Measurements from ENCODE around the gene KLF13.

KLF13 gene

GRCh38 chr15:31371520-31372240, 45.0 kb downstream of the KLF13 start:
- TF ChIP-seq CTCF (IDR thresholded peaks at IDR 0.05; ENCODE audit: insufficient read depth, low read length): no peak
- no peak for TF ChIP-seq GABPA (IDR thresholded peaks at IDR 0.05; ENCODE audit: low read depth)
- TF ChIP-seq POLR2AphosphoS5 (IDR thresholded peaks at IDR 0.05; ENCODE audit: low read depth): no peak
- TF ChIP-seq SPI1 (IDR thresholded peaks at IDR 0.05; ENCODE audit: borderline replicate concordance, low read depth): no peak
- no peak for TF ChIP-seq REST (IDR thresholded peaks at IDR 0.05; ENCODE audit: insufficient replicate concordance, low read depth)
- DNase-seq (ENCODE audit: low read depth in 1 of 2, low spot score in 1 of 2): no peak
- H3K4me3 ChIP-seq (replicated peaks; ENCODE audit: insufficient read depth, low read length): no peak overlapping the region
- no peaks in the 10 kb centered on the region for H3K27me3 ChIP-seq (ENCODE audit: insufficient read depth, poor library complexity, severe bottlenecking)
- no peak overlapping the region for H3K27ac ChIP-seq (replicated peaks)

- H3K4me3 ChIP-seq (replicated peaks; ENCODE audit: insufficient read depth, low read length): no peak overlapping the region
- no peaks in the 10 kb centered on the region for H3K27me3 ChIP-seq (ENCODE audit: insufficient read depth, poor library complexity, severe bottlenecking)
- H3K27ac ChIP-seq (replicated peaks): no peak overlapping the region
- no peak for TF ChIP-seq REST (IDR thresholded peaks at IDR 0.05; ENCODE audit: insufficient replicate concordance, low read depth)
- no peak for DNase-seq (ENCODE audit: low read depth in 1 of 2, low spot score in 1 of 2)
These were observed 46.0 kb downstream of the KLF13 start for GRCh38 chr15:31372635-31373091.

GRCh38 chr15:31373096-31373865, 46.6 kb downstream of the KLF13 start:
- DNase-seq (ENCODE audit: low read depth in 1 of 2, low spot score in 1 of 2): no peak
- Histone ChIP-seq H3K27ac (replicated peaks) (no peak overlapping the region), H3K4me3 (replicated peaks; ENCODE audit: insufficient read depth, low read length) (no peak overlapping the region), H3K27me3 (ENCODE audit: insufficient read depth, poor library complexity, severe bottlenecking) (no peaks in the 10 kb centered on the region)
- TF ChIP-seq POLR2AphosphoS5 (IDR thresholded peaks at IDR 0.05; ENCODE audit: low read depth): no peak
- TF ChIP-seq CTCF (IDR thresholded peaks at IDR 0.05; ENCODE audit: insufficient read depth, low read length): no peak
- TF ChIP-seq GABPA (IDR thresholded peaks at IDR 0.05; ENCODE audit: low read depth): no peak
- no peak for TF ChIP-seq SPI1 (IDR thresholded peaks at IDR 0.05; ENCODE audit: borderline replicate concordance, low read depth)
- TF ChIP-seq REST (IDR thresholded peaks at IDR 0.05; ENCODE audit: insufficient replicate concordance, low read depth): no peak

All from HL-60 (cell line).